Activated naive CD4-positive, alpha-beta T cell (primary cell): ENCODE measurements around the gene PCGF1.
"Not testable (repeated sequence)": the region's sequence is repeated elsewhere in the genome, so short reads cannot be mapped to it uniquely, and the experiment has no call there.

ENCODE experiments used
- DNase-seq, 4 experiments: peaks; one replicate each; lab custom pipeline; 2025; lab: John Stamatoyannopoulos, UW

PCGF1 gene

DNA sequence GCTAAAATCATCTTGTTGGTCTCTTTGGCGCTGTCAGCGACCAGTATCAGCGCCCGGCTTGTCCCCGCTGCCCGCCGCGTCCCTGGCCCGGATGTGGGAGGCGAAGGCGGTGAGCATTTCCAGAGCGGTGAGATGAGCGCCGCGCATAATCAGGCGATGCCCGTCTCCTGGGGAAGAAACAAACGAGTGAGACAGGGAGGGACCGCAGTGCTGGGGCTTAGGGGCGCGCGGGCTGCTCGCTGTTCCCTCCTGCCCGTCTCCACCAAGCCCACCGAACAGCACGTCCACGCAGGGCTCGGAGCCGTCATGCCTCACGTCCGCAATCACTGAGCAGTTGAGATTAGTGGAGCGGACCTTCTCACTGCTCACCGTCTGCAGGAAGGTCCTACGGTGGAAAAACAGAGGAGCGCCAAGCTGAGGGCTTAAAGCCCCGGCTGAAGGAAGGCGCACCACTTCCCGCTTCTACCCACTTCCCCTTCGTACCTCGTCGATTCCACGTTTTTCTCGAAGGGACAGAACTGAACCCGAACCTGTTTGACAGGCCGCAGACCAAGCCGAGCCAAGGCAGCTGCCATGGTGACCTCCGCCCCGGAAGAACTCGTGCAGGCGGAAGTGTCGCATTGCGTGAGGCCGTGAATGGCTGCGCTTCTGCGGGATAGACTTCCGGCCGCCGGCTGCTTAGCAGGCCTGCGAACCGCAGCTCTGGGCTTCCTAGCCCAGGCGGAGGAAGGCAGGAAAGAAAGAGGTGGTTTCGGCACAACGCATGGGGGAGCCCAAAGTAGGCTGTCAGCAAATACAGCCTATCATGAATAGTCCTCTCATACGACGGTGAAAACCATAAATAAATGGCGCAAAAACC lies 35.2 kb downstream of the PCGF1 start, which contains the start of gene MRPL53:
Gene MRPL53, minus strand, starts transcription at position 595 of the 859 bp plus-strand sequence. Its CDS starts 20 bp downstream, at position 575.
- peak; percentile 85 to 97 (median 95) for DNase-seq

DNA sequence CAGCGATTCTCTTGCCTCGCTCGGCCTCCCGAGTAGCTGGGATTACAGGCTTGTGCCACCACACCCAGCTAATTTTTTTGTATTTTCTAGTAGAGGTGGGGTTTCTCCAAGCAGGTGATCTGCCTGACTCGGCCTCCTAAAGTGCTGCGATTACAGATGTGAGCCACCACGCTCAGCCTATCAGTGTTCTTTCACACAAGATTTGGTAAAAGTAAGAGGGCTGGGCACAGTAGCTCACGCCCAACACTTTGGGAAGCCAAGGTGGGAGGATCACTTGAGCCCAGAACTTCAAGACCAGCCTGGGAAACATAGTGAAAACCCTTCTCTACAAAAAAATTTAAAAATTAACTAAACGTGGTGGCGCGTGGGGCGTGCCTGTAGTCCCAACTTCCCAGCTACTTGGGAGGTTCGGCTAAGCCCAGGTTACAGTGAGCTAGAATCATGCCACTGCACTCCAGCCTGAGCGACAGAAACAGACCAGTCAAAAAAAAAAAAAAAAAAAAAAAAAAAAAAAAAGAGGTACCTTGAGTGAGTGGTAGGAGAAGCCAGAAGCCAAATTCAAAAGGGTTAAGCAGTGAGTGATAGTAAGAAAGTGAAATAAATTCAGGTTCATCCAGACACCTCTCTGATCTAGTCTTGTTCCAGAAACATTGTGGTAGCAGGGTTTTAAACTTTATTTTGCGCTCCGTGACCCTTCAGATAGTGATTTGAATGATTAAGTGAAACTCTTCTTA lies 36.0 kb downstream of the PCGF1 start:
- DNase-seq = no peak

DNA sequence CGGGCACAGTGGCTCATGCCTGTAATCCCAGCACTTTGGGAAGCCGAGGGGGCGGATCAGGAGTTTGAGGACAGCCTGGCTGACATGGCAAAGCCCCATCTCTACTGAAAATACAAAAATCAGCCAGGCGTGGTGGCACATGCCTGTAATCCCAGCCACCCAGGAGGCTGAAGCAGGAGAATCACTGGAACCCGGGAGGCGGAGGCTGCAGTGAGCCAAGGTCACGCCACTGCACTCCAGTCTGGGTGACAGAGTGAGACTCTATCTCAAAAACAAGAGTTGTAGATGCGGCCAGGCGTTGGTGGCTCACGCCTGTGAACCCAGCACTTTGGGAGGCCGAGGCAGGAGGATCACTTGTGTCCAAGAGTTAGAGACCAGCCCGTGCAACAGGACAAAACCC lies 36.8 kb downstream of the PCGF1 start:
- DNase-seq = not testable (repeated sequence)

DNA sequence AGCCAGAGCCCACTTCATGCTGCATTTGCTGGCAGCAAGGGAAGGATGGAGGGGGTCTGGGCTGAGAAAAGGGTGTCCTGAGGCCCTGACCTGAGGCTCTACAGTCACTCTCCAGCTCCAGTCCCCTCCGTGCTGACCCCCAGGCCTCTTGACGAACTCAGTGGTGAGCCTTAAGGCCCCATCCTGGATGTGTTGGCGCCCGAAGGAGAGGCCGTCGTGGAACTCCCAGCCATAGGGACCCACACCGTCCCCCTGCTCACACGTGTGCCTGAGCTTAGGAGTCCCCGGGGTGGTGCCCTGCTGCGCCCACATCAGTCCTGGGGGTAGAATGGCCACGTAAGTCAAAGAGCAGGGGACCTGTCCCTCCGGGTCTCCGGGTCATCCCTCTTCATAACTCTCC lies 43.1 kb downstream of the PCGF1 start:
- DNase-seq = no peak

DNA sequence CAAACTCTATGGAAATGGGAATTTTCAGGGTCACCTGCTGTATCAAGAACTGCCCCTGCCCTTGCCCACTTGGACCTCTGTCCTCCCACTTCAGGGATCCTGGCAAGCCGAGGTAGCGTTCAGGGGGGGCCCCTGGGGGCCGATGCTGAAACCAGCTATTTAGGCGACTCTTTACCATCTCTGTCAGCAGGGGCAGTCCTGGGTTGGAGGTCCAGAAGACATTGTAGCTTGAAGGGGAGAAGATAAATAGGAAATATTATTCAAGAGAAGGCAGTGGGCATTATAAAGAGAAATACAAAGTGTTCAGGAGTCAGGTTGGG lies 44.7 kb downstream of the PCGF1 start:
- no peak for DNase-seq

DNA sequence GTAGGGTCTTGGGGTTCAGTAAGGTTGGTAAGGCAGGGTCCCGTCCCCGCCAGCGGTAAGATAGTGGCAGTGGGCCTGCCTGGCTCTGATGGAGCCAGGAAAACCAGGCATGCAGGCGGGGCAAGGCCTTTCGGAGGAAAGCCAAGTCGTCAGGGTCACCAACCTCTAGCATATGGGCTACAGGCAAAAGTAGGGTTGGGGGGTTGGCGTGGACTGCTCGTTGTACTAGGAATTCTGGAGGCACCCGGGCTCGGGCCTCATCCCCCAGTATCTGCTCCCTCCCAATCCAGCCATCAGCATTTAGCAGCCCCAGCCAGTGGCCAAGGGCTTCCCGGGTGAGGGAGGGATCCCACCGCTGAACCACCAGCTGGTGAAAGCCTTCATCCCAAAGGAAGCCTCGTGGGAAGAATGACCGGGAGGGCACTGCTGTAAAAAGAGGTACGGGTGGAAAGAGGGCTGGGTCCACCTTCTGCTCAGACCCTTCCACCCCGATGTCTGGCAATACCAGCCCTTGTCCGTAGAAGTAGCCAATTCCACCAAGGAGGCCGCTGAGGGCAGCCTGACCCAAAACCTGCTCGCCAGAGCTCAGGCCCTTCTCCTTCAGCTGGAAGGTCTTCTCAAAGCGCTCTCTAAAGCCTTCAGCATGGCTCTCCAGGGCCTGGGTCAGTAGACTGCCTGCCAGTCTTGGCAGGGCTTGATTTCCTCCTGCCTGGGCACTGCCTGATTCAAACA lies 45.3 kb downstream of the PCGF1 start:
- DNase-seq = no peak

DNA sequence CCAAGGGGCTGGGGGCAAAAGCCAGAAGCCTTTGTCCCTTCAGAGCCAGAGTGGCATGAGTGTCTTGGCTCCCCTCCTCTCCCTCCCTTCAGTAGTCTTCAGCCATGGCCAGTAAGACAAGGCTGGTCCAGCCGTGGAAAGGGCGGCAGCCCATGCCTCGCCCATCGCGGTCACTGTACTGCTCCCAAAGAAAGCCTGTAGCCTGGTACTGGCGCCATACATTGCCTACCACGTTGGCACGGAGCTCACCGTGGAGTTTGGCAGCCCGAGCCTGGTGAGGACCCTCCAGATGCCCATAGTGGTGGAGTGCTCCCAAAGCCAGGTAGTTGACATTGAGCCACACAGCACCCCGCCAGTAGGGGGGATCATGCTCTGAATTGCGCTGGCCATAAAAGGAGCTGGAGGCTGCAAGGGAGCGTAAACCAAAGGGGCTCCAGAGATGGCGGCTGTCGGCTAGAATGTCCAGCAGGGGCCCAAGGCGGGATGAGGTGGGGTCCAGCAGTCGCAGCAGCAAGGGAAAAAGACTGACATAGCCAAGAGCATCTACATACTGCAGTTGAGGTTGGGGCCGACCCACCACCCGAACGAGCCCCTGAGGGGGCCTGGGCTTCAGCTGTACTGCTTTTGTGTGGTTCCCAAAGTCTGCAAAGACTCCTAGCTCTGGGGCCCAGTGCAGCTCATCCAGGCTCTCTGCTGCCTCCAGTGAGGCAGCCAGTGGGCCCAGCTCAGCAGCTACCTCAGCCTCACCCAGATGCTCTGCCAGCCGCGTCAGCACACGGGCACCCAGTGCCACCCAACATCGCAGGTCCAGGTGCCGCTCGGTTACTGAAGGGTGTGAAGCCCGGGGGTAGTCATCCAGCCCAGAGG lies 46.1 kb downstream of the PCGF1 start:
- no peak for DNase-seq

DNA sequence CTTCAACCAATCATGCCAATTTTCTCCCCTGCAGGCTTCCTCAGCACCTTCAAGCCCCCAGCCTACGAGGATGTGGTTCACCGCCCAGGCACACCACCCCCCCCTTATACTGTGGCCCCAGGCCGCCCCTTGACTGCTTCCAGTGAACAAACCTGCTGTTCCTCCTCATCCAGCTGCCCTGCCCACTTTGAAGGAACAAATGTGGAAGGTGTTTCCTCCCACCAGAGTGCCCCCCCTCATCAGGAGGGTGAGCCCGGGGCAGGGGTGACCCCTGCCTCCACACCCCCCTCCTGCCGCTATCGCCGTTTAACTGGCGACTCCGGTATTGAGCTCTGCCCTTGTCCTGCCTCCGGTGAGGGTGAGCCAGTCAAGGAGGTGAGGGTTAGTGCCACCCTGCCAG lies 47.3 kb downstream of the PCGF1 start:
- not testable (repeated sequence) for DNase-seq

DNA sequence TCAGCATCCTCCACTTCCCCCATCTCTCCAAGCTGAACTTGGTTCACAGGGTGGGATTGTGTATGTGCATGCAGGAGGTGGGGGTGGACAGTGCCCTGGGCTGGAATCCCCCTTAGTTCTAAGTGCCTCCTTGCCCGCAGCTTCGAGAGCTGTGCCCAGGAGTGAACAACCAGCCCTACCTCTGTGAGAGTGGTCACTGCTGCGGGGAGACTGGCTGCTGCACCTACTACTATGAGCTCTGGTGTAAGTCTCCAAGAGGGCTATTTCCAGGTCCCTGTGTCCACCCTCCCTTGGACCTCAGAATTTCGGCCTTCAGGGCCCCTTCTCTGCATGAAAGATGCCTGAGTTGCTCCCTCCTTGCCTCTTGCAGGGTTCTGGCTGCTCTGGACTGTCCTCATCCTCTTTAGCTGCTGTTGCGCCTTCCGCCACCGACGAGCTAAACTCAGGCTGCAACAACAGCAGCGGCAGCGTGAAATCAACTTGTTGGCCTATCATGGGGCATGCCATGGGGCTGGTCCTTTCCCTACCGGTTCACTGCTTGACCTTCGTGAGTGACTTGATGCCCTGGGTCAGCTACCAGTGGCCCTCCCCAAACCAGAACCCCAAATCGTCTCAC lies 47.9 kb downstream of the PCGF1 start:
- not testable (repeated sequence) for DNase-seq

DNA sequence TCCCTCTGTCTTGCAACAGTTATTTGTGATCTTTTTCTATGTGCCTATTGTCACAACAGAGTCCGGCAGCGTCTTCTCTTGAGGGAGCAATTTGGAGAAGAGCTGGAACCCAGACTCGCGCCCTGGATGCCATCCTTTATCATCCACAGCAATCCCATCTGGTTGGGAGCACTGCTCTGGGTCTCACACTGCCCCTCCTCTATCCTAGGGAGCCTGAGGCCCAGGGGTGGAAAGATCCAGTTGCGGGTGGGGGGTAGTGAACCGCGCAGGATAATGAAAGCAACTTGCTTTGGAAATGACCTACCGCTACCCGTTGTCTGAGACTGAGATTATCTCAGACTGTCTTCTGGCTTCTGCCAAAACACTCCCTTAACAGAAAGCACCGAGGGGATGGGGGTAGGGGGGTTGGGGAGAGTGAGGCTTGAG lies 48.5 kb downstream of the PCGF1 start:
- DNase-seq = no peak

DNA sequence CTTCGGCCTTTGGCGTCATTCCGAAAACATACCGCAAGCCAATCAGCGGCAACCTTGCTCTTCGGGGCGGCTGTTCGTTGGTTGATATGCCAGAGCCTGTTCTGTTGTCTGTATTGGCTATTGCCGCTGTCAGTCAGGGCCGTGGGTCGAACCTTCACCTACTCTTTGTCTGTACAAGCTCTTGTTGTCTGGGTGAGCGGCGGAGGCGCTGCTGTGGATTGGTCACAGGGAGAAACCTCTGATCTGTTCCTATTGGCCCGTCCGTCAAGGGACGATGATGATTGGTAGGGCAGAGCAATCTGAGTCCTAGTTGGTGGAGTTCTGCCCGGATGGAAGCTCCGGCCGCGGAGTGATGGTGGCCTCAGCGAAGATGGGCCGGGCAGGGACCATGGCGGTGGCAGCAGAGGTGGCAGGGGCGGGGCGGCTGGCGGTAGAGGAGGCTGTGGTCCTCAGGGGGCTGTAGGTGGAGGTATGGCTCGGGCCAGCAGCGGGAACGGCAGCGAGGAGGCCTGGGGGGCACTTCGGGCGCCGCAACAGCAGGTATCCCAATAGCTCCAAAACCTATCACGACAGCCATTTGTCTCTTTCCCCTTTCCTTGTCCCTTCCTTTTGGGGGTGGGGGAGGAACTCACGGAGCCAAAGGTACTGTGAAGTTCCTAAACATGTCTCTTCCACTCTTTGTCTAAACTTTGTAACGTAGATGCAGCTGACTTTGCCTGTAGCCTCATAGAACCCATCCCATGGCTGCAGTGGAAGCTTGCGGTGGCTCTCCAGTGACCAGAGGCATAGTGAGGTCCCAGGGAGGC lies 49.2 kb downstream of the PCGF1 start, which contains the start of gene WBP1:
Gene WBP1, plus strand, starts transcription at position 307 of the 806 bp plus-strand sequence. Its CDS starts 165 bp downstream, at position 472.
- DNase-seq = peak; percentile 90 to 96 (median 95)

DNA sequence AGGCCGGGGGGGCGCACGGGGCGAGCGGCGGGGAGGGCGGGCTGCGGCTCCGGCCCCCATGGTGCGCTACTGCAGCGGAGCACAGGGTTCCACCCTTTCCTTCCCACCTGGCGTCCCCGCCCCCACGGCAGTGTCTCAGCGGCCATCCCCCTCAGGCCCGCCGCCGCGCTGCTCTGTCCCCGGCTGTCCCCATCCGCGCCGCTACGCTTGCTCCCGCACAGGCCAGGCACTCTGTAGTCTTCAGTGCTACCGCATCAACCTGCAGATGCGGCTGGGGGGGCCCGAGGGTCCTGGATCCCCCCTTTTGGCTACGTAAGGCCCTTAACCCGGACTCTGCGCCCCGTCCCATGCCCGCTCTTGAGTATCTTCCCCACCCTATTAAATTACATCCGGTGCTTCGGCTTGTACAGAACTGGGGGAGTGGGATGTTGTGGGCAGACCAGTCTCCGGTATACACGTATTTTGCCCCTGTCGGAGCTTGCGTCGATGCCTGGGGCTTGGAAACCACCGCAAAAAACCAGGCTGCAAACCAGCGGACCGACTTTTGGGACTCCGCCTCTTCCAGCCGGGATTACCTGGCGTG lies 49.9 kb downstream of the PCGF1 start:
- DNase-seq = peak; percentile 49 to 77 (median 68)

DNA sequence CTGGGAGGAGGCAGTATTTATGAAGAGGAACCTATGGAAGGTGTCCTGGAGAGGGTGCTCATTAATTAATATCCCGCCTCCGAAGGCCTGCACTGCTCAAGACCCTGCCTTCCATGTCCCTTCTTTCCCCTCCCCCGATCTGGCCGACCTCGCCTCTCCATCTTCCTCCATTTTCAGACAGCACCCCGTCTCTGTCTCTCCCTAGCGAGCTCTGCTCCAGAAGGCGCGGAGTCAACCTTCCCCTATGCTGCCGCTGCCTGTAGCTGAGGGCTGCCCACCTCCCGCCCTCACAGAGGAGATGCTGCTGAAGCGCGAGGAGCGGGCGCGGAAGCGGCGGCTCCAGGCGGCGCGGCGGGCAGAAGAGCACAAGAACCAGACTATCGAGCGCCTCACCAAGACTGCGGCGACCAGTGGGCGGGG lies 50.4 kb downstream of the PCGF1 start:
- no peak for DNase-seq
